Panc1 (cell line): ENCODE measurements around the gene OR5L2. TPM values are rescaled to one million over a fixed set of nuclear protein-coding genes. Genes with fewer than 3 reads are reported as not detected.

Experiments used
- ATAC-seq: fragments of 200-7000 bp; cut with Tn5 transposase; 2 replicates; pipeline ENCODE4 v1.9.1; 2020; ENCODE audit warnings: mild to moderate bottlenecking, moderate library complexity
- BruUV-seq: library from RNA; stranded (reverse); fragments of 400-500 nt; replicated peaks from 2 replicates; lab custom pipeline; 2021; lab: Mats Ljungman, UMichigan
- CTCF ChIA-PET: fragments of 300-600 bp; sonication (Branson Sonifier 250); formaldehyde crosslinking; loops from one replicate; lab custom pipeline; 2022; ENCODE audit warnings: antibody characterized with exemption; lab: Charles Lee
- POLR2A ChIA-PET: fragments of 300-600 bp; sonication (Branson Sonifier 250); formaldehyde crosslinking; loops from one replicate; lab custom pipeline; 2022; ENCODE audit warnings: antibody characterized with exemption; lab: Charles Lee
- DNase-seq: peaks from one replicate; pipeline ENCODE4 v3.0.0-alpha.2; 2010; ENCODE audit warnings: low read depth, low spot score
- H3K27ac ChIP-seq: 2 replicates; pipeline ENCODE4 v1.5.1; 2011; ENCODE audit warnings: mild to moderate bottlenecking, low read length, inconsistent platforms
- H3K27me3 ChIP-seq: fragments of 200-500 bp; sonication (Bioruptor generic); 2 replicates; pipeline ENCODE4 v1.6.0; 2014; ENCODE audit warnings: low read length, inconsistent platforms; ENCODE audit not compliant: control insufficient read depth, insufficient read depth
- H3K36me3 ChIP-seq: fragments of 200-500 bp; sonication (Bioruptor generic); 2 replicates; pipeline ENCODE4 v1.5.1; 2014; ENCODE audit warnings: inconsistent platforms, mild to moderate bottlenecking, low read length, moderate library complexity; ENCODE audit not compliant: control insufficient read depth, insufficient read depth
- H3K4me1 ChIP-seq: 2 replicates; pipeline ENCODE4 v1.5.1; 2011; ENCODE audit warnings: inconsistent platforms, mild to moderate bottlenecking, low read length, moderate library complexity; ENCODE audit not compliant: control insufficient read depth, insufficient read depth
- H3K4me3 ChIP-seq, 2 experiments: 2 replicates each; pipeline ENCODE4 v1.5.1; 2011 to 2012; ENCODE audit warnings: low read depth in 2 of 2, low read length in 2 of 2, mild to moderate bottlenecking in 2 of 2, inconsistent platforms in 1 of 2, moderate library complexity in 1 of 2
- H3K9me3 ChIP-seq: fragments of 200-500 bp; sonication (Bioruptor generic); 2 replicates; pipeline ENCODE4 v1.5.1; 2014; ENCODE audit warnings: low read depth, mild to moderate bottlenecking, inconsistent platforms, low read length, moderate library complexity; ENCODE audit not compliant: control insufficient read depth, insufficient read depth
- CTCF ChIP-seq: fragments of 450-650 bp; IDR thresholded peaks from 2 replicates; pipeline ENCODE4 v1.5.1; 2017; ENCODE audit warnings: mild to moderate bottlenecking
- POLR2AphosphoS5 ChIP-seq: IDR thresholded peaks from 2 replicates; pipeline ENCODE4 v1.6.1; 2012; ENCODE audit warnings: mild to moderate bottlenecking, low read depth, low read length, moderate library complexity
- REST ChIP-seq, 2 experiments: IDR thresholded peaks; 2 replicates each; pipeline ENCODE4 v1.6.1; 2011 to 2012; ENCODE audit warnings: low read depth in 2 of 2, control low read depth in 1 of 2, low read length in 1 of 2, mild to moderate bottlenecking in 1 of 2, moderate library complexity in 1 of 2; ENCODE audit not compliant: insufficient read depth in 1 of 2
- SIN3A ChIP-seq: IDR thresholded peaks from 2 replicates; pipeline ENCODE4 v1.6.1; 2012; ENCODE audit warnings: low read depth, mild to moderate bottlenecking, low read length, moderate library complexity, borderline replicate concordance; ENCODE audit not compliant: insufficient read depth
- TCF7L2 ChIP-seq: IDR thresholded peaks from 2 replicates; pipeline ENCODE4 v1.6.1; 2011; ENCODE audit warnings: mild to moderate bottlenecking, low read depth, low read length, inconsistent platforms
- in situ Hi-C: cut with HindIII; loops from 2 replicates; pipeline ENCODE4 v1.10.0; 2016; ENCODE audit warnings: low sequenced_read_pairs, low pct_unique_long_range_greater_than_20kb
- intact Hi-C: fragments of 100-400 bp; cut with micrococcal nuclease; formaldehyde crosslinking; loops from one replicate; pipeline ENCODE4 v1.10.0; 2022; ENCODE audit not compliant: unreplicated experiment
- total RNA-seq: library from RNA; stranded (reverse); gene quantifications from one replicate; pipeline ENCODE4 v1.2.1, GENCODE V29; 2021; ENCODE audit not compliant: unreplicated experiment

OR5L2 gene
- total RNA-seq, 1 experiment from 2014 or later, result not detected

DNA sequence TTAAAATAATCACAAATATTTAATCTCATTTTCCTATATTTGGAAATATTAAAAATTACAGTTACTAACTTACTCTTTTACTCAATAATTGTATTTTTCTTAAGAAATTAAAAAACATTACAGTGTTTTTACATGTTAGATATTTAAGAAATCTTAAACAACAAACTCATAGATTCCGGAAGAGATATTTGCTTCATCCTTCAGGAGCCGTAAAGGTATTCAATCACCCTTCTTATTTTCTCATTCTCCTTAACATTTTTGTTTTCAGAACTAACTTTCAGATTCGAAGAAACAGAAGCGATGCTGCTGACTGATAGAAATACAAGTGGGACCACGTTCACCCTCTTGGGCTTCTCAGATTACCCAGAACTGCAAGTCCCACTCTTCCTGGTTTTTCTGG is 7.7 kb upstream of the OR5L2 start, which contains the start of gene OR5D18:
Gene OR5D18 (plus strand): TSS at position 301 of the 400 bp plus-strand sequence. CDS start 0 bp downstream, at position 301.
- H3K27me3 ChIP-seq, result no peaks in the 10 kb centered on the region
- TF ChIP-seq TCF7L2, result no peak
- TF ChIP-seq REST (IDR thresholded peaks at IDR 0.05; ENCODE audit: insufficient read depth in 1 of 2, low read depth in 2 of 2, low read length in 1 of 2), result no peak
- TF ChIP-seq SIN3A, result no peak
- no peak for TF ChIP-seq CTCF
- TF ChIP-seq POLR2AphosphoS5, result no peak
- ChIA-PET CTCF (no interaction called here), POLR2A (no interaction called here)
- BruUV-seq, result no TSS peak
- ATAC-seq, result no peak
- no peaks in the 10 kb centered on the region for H3K4me1 ChIP-seq
- no peak within 1 kb of the TSS for H3K27ac ChIP-seq
- no peaks in the 10 kb centered on the region for H3K36me3 ChIP-seq
- no peak for DNase-seq
- intact Hi-C loops (no loop called here), in situ Hi-C loops (no loop called here)
- no peak within 1 kb of the TSS for H3K4me3 ChIP-seq
- H3K9me3 ChIP-seq, result no peaks in the 10 kb centered on the region

GRCh38 chr11:55838452-55838851 is 11.4 kb downstream of the OR5L2 start, which contains the start of gene OR5D16:
Gene OR5D16, plus strand, starts transcription at chr11:55838752. Its CDS starts 0 bp downstream, at chr11:55838752.
- in situ Hi-C loops, result no loop called here
- intact Hi-C loops, result loop anchor here (10.0 kb wide), 2 partner anchors 64 to 1116 kb away; partner anchors contain the start of gene OR5D13
- ChIA-PET CTCF (no interaction called here), POLR2A (no interaction called here)
- no peak within 1 kb of the TSS for H3K27ac ChIP-seq
- no peak for TF ChIP-seq POLR2AphosphoS5
- no peak for TF ChIP-seq CTCF
- no peak for TF ChIP-seq SIN3A
- no peak for TF ChIP-seq REST (IDR thresholded peaks at IDR 0.05; ENCODE audit: insufficient read depth in 1 of 2, low read depth in 2 of 2, low read length in 1 of 2)
- no peak for TF ChIP-seq TCF7L2
- H3K4me3 ChIP-seq, result no peak within 1 kb of the TSS
- 0 out of 2 replicates have a peak, but pooled peaks cover 3% of the 10 kb centered on the region for H3K9me3 ChIP-seq
- DNase-seq (no peak), ATAC-seq (no peak)
- no peaks in the 10 kb centered on the region for H3K27me3 ChIP-seq
- H3K36me3 ChIP-seq, result no peaks in the 10 kb centered on the region
- no TSS peak for BruUV-seq
- no peaks in the 10 kb centered on the region for H3K4me1 ChIP-seq
